ENCODE results near the gene DOCK2.

DNA sequence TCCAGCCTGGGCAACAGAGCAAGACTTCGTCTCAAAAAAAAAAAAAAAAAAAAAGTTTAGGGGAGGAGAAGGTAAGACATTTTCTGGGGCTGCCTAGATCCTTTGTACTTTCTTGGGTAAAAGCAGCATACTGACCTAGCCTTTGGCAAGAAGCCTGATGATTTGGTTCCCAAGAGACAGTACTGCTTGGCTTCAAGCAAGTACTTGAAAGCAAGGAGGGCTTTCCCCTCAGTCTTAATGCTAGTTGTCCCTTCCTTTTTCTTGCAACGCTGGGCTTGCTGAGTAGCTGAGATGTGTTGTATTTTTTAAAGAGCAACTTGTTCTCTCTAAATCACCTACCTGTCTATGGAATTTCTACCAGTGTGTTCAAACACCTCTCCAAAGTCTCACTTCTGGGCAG lies 267.0 kb downstream of the DOCK2 start:
- TF ChIP-seq CTCF (conservative IDR thresholded peaks at IDR 0.05) (no peak), ZFX (IDR thresholded peaks at IDR 0.05) (no peak)
